Measurements from ENCODE around the gene NR1H4.

GRCh38 chr12:100529756-100530350 is 56.2 kb downstream of the NR1H4 start:
- TF ChIP-seq CTCF (IDR thresholded peaks at IDR 0.05) (no peak), EZH2 (IDR thresholded peaks at IDR 0.05; ENCODE audit: borderline replicate concordance, insufficient read depth, low read depth, low read length, poor library complexity, severe bottlenecking) (no peak)
